NK-92 (cell line): ENCODE measurements around the gene GMDS.

Source experiments
- DNase-seq: peaks from one replicate; lab custom pipeline; 2025; ENCODE audit not compliant: unreplicated experiment; lab: John Stamatoyannopoulos, UW

The GMDS gene

GRCh38 chr6:1952740-1953360 is 292.6 kb downstream of the GMDS start:
- DNase-seq: no peak

GRCh38 chr6:1950631-1951030 is 294.8 kb downstream of the GMDS start:
- DNase-seq: no peak

- no peak for DNase-seq
Measured at GRCh38 chr6:1949538-1949937, 295.9 kb downstream of the GMDS start.

- no peak for DNase-seq
Measured at GRCh38 chr6:1947922-1948321, 297.5 kb downstream of the GMDS start.

GRCh38 chr6:1946583-1946982 is 298.8 kb downstream of the GMDS start:
- DNase-seq: no peak

GRCh38 chr6:1945235-1945832 is 300.1 kb downstream of the GMDS start:
- DNase-seq: no peak

DNA sequence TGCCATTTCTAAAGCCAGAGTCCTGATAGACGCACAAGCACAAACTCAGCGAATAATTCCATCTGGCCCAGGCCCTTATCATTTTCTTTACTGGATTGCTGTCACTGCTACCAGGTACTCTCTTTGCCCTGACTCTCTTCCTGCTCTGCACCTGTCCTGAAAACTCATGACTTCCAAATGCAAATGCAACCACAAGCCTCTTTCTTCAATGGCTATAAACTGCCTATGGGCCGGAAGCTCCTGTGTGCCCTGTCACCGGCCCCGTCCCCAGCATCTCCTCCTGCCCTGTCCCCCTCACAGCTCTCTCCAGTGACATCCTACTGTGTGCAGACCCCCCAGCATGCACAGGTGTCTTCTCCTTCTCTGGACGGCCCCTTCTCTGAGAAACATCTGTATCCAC is 302.6 kb downstream of the GMDS start:
- DNase-seq: no peak

GRCh38 chr6:1941534-1941933 is 303.9 kb downstream of the GMDS start:
- no peak for DNase-seq

- DNase-seq: no peak
Measured at GRCh38 chr6:1940381-1940780, 305.0 kb downstream of the GMDS start.

GRCh38 chr6:1933292-1933691 is 312.1 kb downstream of the GMDS start:
- DNase-seq: no peak

DNA sequence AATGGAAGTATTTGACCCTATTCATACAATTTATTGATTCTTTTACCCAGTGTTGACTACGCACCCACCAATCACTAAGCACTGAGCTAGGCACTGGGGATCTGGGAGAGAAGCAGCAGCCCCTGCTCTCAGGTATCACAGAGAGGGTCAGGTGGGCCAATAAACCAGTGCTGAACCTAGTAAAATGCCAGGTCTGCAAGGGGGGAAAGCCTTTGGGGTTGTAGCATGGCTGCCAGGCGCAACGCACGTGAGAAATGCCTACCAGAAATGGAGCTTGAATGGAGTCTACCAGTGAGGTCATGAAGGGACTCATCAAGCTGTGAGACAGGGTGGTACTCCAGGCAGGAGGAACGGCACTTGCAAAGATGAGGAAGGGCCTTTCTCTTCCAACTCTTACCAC is 313.6 kb downstream of the GMDS start:
- DNase-seq: no peak

- no peak for DNase-seq
Measured at GRCh38 chr6:1930356-1930755, 315.0 kb downstream of the GMDS start.

DNA sequence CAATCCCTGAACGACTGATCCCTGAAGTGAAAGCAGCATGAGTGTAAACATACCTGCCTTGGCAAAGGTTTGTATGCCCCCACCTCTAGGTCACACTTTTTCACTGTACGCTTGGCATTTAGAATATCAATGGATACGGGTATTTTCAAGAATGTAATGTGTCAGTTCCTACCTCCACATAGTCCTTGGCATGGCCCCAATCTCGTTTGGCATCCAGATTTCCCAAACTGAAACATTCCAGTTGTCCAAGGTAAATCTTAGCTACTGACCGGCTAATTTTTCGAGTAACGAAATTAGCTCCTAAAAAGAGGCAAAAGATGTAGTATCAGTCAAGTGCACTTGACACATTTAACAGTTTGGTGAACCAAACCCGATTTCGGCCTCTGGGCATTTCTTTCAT is 315.5 kb downstream of the GMDS start:
- DNase-seq: no peak

GRCh38 chr6:1925743-1926430 is 319.5 kb downstream of the GMDS start:
- no peak for DNase-seq

DNA sequence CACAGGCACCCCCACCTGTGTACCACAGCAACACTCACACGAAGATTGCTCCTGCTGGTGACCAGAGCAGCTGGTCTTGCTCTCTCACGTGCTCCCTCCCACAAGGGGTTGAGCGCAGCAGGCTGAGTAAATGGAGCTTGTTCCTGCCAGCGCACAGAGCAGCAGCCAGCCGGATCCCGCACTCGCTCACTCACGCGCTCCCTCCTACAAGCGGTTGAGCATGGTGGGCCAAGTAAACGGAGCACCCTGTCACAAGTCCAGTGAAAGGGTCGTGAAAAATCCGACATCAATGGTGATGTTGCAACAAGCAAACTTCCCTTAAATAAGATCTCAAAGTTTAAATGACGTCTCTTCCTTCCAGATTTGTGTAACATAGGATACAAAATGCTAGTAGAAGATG is 322.0 kb downstream of the GMDS start:
- DNase-seq: no peak

DNA sequence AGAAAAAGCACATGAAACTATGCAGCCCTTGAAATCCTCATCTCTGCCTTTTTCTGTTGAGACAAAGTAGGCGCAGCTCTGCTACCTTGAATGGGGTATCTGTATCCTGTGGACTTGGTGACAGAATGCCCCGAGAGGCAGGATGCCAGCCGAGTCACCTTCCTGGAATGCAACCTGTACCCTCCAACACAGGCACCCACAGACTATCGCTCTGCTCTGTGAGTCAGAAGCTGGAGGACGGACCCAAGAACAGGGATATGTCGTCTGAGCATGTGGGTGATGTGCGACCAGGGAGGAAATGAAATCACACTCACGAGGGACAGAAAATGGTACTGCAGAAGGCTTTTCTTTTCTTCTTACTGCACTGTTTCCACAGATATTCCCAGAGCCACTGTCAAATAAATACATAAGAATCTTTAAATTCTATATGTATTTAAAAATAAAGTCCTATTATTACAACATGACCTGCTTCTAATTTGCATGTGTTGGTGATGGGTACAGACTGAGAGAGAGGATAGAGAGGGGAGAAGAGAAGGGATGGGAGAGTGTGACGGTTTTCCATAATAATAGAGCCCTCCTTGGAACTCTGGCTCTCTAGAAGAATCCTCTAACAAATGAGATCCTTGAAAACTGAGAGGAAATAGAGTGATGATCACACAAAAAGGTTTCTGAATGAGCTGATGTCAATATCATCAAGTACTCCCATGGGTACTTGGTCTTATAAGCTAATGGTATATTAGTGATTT is 327.6 kb downstream of the GMDS start:
- no peak for DNase-seq

DNA sequence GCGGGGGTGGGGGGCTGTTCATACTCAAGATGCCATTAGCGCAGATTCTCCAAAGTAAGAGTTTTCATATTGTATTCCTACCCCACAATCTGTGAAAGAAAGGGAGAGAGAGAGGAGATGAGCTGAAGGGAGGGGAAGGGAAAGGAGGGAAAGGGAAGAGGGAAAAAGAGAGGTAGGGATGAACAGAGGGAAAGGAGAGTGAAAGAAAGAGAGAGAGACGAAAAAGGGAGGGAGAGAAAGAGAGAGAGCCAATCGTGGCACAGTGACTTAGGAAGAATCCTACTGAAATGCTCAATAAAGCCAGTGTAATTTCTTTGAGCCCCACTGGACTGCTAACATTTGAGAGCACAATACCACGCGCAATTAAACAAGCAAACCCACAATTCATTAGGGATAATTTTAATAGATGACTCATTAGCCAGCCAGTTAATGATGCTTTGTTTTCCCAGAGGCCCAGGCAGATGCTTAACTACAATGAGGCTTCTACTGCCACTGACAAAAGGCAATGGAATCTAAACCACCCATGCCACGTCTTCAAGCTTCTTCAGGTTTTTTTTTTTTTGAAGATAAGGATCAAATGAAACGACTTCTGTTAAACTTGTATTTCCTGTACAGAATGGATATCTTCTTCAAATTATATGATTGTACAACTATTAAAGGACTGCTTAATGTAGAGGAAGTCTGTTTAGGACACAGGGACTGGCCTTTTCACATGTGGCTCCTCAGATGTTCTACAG is 328.9 kb downstream of the GMDS start:
- no peak for DNase-seq

DNA sequence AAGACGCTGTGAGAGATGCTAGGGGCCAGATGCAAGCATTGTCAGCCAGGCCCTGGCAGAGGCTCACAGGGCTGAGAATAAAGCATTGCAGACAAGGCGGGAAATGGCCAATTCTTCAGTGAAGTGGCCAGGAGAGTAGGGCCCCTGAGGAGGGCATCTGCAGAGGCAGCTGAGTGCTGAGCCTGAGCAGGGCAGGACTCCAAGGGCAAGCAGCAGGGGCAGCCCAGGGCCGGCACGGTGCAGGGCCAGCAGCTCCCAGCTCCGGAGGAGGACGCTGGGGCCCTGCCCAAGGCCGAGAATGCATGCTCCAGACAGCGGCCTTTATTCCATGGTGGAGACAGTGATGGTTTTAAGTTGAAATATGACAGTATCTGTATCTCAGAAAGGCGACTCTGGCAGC is 330.2 kb downstream of the GMDS start:
- DNase-seq: no peak

- DNase-seq: no peak
Measured at GRCh38 chr6:1913577-1913976, 331.8 kb downstream of the GMDS start.

DNA sequence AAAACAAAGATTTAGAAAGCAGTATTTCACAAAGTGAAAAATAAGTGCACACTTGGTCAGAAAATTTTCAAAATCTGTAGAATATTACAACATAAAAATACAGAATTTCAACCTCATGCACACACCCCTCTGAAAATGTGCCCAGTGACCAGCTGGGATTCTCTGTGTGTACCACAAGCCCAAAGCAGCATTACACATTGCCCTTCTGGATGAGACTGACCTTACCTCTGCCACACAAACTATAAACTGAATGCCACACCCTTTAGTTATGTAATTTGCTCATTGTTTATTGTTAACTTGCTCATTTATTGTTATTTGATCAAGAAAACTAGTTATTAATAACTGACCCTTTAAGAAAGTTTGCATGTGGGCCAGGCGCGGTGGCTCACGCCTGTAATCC is 332.7 kb downstream of the GMDS start:
- DNase-seq: no peak

- no peak for DNase-seq
Measured at GRCh38 chr6:1911474-1911873, 333.9 kb downstream of the GMDS start.
